NCI-H1105 treated with DMSO at 0.1 percent for 48 hours (cell line): ENCODE data around the gene FKBP1A.

Experiments
- DNase-seq: peaks from one replicate; lab custom pipeline; 2025; lab: John Stamatoyannopoulos, UW

The FKBP1A gene

GRCh38 chr20:1383623-1384404 is 9.0 kb downstream of the FKBP1A start:
- peak; percentile 46 for DNase-seq

DNA sequence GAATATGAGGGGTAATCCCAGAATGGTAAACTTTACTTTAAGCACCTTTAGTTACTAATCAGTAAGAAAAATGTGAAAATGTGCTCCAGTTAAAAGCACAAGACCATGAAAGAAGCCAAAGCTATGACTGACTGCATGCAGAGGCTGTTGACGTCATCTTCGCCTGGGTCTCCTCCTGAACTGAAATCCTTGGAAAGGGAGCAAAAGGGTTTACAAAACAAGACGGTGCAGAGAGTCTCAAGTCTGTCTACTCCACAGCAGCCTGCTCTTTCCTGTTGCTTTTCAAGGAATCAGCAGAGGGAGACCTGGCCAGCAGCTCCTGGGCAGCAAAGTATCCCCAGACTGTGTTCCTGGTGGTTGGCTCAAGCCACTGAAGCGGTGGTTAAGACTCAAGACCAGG is 10.2 kb downstream of the FKBP1A start:
- DNase-seq, result no peak

DNA sequence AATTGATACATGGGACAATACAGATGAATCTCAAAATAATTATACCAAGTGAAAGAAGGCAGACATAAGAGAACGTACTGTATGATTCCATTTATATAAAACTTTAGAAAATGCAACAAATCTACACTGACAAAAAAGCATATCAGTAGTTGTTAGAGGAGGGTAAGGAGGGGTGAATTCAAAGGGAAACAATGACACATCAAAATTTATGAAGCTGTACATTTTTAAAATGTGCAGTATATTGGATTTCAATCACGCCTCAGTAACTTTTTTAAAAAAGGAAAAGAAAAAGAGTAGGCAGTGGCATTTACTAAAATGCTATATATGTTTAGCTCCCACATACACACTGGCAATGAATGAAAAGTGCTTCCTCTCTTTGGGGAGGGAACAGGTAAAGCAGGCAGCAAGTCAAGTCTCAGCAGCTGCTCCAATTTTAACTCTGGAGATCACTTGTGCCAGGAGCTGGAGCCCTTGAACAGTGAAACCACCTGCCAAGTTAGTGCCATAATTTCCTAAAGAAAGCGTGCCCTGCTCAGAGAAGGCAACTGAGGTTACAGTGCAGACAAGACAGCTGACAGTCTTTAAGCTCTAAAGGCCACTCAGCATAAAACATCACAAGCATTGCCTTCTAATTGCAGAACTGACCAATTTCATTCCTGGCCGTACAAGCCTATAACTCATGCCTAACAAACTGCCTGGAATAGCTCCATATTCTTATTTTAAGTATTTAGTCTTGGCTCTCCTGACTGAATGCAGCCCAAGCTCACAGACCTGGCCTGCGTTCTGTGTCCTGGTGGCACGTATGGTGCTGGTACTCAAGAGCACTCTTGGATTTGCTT is 10.9 kb downstream of the FKBP1A start:
- peak; percentile 70 for DNase-seq

DNA sequence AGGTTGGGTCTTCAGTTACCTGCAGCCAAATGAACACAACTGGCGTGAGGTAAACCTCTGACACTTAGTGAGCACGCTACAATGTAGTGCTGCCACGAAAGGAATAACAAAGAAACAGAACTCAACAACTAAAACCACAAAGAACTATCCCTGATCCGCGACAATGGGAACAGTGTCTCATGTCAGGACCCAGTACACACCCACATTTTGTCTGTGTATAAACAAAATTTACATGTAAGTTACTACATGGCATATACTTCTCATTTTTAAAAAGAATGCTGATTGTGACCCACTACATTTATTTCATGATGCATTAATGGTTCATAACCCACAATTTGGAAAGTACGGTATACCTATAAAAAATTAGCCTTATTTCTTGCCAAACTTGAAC is 14.1 kb downstream of the FKBP1A start:
- no peak for DNase-seq

DNA sequence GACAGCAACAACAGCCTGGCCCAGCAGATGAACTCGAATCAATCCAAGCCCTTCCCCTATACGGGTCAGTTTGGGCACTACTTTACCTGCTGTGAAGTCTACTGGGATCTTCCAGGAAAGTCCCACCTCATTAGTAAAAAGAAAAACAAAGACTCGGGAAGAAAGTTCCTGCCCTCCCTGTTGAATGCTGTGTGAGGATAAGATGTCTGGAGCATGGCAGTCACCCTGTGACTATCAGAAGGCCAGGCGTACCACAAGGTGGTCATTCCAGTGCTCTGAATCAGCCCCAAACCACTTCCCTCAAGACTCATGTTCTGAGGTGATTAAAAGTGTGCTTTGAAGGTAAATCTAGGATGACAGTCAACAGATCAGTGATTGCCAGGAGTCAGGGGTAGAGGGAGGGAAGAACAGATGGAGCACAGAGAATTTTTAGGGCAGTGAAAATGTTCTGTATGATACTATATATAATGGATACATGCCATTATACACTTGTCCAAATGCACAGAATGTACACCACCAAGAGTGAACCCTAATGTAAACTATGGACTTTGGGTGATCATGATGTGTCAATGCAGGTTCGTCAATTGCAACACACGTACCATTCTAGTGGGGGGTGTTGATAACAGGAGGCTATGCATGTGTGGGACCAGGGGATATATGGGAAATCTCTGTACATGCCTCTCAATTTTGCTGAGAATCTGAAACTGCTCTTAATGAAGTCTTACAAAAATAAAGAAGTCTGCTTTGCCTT is 14.7 kb downstream of the FKBP1A start:
- no peak for DNase-seq

- no peak for DNase-seq
Measured at GRCh38 chr20:1377341-1377871, 15.4 kb downstream of the FKBP1A start.

- DNase-seq, result no peak
Measured at GRCh38 chr20:1376408-1377270, 16.2 kb downstream of the FKBP1A start.

DNA sequence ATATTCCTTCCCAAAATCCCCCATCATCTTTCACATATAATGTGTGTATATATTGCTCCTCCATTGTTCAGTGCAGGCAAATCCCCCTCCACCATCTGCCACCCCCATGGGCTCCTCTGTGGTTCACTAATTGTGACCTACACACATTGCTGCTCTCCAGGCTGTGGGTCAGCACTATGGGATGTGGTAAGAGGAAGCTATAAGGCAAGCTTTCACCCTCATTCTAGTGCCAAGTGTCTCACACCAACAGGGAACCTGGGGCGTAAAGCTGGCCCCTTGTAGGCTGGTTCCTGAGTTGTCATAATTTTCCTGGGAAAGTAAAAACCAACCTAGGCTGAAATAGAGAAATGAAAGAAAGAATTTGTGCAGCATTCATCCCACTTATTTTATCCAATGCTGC is 16.8 kb downstream of the FKBP1A start:
- no peak for DNase-seq

GRCh38 chr20:1375515-1375914 is 17.3 kb downstream of the FKBP1A start:
- no peak for DNase-seq

GRCh38 chr20:1374246-1374645 is 18.6 kb downstream of the FKBP1A start:
- DNase-seq, result no peak

GRCh38 chr20:1373614-1374013 is 19.2 kb downstream of the FKBP1A start:
- no peak for DNase-seq

- no peak for DNase-seq
Measured at GRCh38 chr20:1373036-1373435, 19.8 kb downstream of the FKBP1A start.

- no peak for DNase-seq
Measured at GRCh38 chr20:1371830-1372539, 20.9 kb downstream of the FKBP1A start.

DNA sequence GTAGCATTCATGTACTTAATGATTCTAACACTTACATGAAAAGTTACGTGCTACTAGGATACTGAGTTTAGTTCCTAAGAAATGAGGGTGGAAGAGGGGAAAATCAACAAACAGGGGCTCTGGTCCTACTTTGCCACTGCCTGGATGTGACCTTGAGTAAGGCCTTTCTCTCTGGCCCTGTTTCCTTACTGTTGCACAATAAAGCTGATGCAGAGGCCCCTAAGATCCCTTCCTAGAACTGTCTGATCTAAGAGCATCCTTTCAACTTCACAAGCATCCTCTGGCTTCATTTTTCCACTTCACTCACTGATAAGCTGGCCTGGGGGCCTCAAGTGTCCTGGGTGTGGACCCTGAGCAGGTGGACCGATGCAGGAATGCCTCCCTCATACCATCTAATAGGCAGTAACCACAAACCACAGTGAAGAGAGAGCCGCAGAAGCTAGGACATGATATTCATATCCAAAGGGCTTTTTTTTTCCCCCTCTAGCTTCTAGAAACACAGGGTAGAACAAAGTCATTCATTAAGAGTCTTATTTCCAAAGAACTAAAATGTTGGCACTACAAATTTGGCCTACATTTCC is 21.6 kb downstream of the FKBP1A start:
- DNase-seq, result no peak

DNA sequence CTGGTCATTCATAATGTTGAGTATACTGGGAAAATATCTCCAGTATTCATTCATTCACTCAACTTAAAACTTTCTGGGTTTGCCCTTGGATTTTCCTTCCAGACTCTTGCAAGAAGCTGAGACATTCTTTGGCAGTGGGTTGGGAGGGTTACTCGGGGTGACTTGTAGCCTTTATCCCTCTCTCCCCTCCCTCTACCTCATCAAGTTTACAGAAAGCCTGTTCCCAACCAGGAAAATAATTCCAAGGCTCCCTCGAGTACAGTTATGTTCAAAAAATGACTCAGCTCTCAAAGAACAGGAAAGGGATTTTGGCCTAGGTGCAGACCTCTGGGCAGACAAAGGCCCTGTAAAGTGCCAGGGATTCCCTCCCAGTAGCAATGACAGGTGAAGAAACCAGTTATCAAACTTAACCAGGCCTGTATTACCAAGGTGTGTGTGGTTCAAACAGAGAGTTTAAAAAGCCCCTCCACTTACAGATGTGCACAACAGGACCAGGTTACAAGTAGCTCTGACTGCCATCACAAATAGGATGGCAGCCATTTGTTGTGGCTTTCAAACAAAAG is 22.2 kb downstream of the FKBP1A start:
- DNase-seq, result no peak

DNA sequence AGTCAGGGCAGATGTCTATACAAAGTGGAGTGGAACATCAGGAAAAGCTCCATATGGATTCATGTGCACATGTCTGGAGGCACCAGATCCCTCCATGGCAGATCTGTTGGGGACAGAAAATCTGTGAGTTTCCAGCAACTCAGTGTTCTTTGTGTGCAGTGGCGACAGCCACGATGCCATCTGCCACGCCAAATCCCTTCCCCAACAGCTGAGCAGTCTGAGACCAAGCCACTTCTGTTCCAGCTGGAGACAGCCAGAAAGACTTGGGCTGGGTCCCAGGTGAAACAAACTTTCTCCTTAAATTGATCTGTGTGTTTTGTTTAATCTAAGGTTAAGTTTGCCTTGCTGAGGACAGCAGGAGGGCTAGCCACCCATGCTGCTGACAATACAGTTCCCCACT is 22.9 kb downstream of the FKBP1A start:
- DNase-seq, result no peak

GRCh38 chr20:1368448-1369199 is 24.2 kb downstream of the FKBP1A start:
- DNase-seq, result no peak

DNA sequence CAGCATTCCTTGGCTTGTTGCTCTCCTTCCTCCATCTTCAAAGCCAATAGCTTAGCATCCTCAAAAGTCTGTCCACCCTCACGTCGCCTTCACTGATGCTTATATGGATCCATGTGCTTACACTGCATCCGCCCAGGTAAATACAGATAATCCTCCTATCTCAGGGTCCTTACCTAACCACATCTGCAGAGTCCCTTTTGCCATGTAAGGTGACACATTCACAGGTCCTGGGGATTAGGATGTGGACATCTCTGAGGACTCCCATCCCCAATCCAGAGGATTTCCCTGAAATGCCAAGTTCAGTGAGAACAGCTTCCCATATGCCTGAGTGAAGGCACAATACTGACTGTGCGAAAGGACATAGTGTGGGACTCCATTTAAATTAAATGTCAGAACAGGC is 25.4 kb downstream of the FKBP1A start:
- DNase-seq, result no peak

DNA sequence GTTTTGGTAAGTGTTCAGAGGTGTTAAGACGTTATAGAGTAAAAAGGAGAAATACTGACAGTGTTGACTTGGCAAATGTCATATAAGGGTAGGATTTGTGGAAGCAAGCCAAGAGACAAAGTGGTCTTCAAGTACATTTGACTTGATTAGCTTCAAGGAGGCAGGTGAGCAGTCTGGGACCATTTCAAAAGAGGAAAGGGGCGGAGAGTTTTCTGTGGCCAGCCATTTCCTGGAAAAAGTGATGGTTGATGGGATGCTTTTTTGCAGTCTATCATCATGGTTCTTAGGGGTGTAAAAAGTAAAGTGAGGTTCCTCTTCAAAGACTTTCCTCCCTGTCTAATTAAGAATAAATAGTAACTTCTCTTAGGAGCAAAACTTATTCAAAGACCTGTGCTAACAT is 28.7 kb downstream of the FKBP1A start:
- peak; percentile 32 for DNase-seq
